Middle frontal gyrus (tissue), 1 donor: ENCODE measurements around the gene C20orf204.

Experiments
- DNase-seq: peaks from one replicate; pipeline ENCODE4 v3.0.0-alpha.2; 2015; ENCODE audit warnings: low spot score; ENCODE audit errors: extremely low spot score

C20orf204 gene

GRCh38 chr20:64041040-64041780, 5.2 kb downstream of the C20orf204 start:
- no peak for DNase-seq

GRCh38 chr20:64041781-64042053, 5.7 kb downstream of the C20orf204 start:
- no peak for DNase-seq

GRCh38 chr20:64042054-64042781, 6.2 kb downstream of the C20orf204 start:
- no peak for DNase-seq

GRCh38 chr20:64043768-64044167, 7.8 kb downstream of the C20orf204 start:
- DNase-seq = no peak

- DNase-seq = no peak
These were observed 8.7 kb downstream of the C20orf204 start for GRCh38 chr20:64044484-64045247.

GRCh38 chr20:64045346-64046011, 9.5 kb downstream of the C20orf204 start:
- DNase-seq = no peak

- DNase-seq = no peak
These were observed 11.0 kb downstream of the C20orf204 start for GRCh38 chr20:64047046-64047389.

- no peak for DNase-seq
These were observed 12.0 kb downstream of the C20orf204 start for GRCh38 chr20:64047968-64048401.

- DNase-seq = no peak
These were observed 12.5 kb downstream of the C20orf204 start for GRCh38 chr20:64048402-64049044.

GRCh38 chr20:64049060-64049877, 13.3 kb downstream of the C20orf204 start, which contains the start of gene SOX18:
SOX18 (minus strand) TSS chr20:64049639; CDS start chr20:64049516, 123 bp downstream.
- no peak for DNase-seq

GRCh38 chr20:64049878-64050260, 13.9 kb downstream of the C20orf204 start:
- no peak for DNase-seq

GRCh38 chr20:64050261-64051032, 14.5 kb downstream of the C20orf204 start:
- DNase-seq = no peak

- DNase-seq = no peak
These were observed 15.1 kb downstream of the C20orf204 start for GRCh38 chr20:64051033-64051452.

GRCh38 chr20:64051561-64052325, 15.8 kb downstream of the C20orf204 start:
- no peak for DNase-seq

- no peak for DNase-seq
These were observed 16.3 kb downstream of the C20orf204 start for GRCh38 chr20:64052326-64052722.

GRCh38 chr20:64052987-64053840, 17.2 kb downstream of the C20orf204 start:
- no peak for DNase-seq

GRCh38 chr20:64053841-64054661, 18.1 kb downstream of the C20orf204 start:
- DNase-seq = no peak
